Lung microvascular endothelial cell (primary cell): ENCODE measurements around the gene HDAC6. TPM values are rescaled to one million over a fixed set of nuclear protein-coding genes. Genes with fewer than 3 reads are reported as not detected.

Experiments used
- total RNA-seq: library from RNA; depleted of rRNA; stranded (reverse); fragments of >200 nt; gene quantifications from 2 replicates; pipeline ENCODE4 v1.2.1, GENCODE V29; 2014

Gene HDAC6
- total RNA-seq, 1 donor from 2014 or later = 29.2 TPM

Other genes starting within 250 kb of the HDAC6 start
- gene RBM3, start 227.6 kb upstream of the HDAC6 start, total RNA-seq = 86.1 and 320 TPM in 2 replicates
- gene WDR13, start 204.6 kb upstream of the HDAC6 start, total RNA-seq = 88.7 and 90.9 TPM in 2 replicates
- gene WAS, start 118.3 kb upstream of the HDAC6 start, total RNA-seq = under 0.01 and 0.22 TPM in 2 replicates
- gene SUV39H1, start 105.3 kb upstream of the HDAC6 start, total RNA-seq = 2.6 and 3.7 TPM in 2 replicates
- not detected in 2 replicates for gene GLOD5, start 40.3 kb upstream of the HDAC6 start, total RNA-seq
- not detected in 2 replicates for gene GATA1, start 15.5 kb upstream of the HDAC6 start, total RNA-seq
- gene ERAS, start 24.4 kb downstream of the HDAC6 start, total RNA-seq = not detected in 2 replicates
- gene PCSK1N, start 33.5 kb downstream of the HDAC6 start, total RNA-seq = under 0.01 and 0.20 TPM in 2 replicates
- 17.0 and 21.2 TPM in 2 replicates for gene TIMM17B, start 95.7 kb downstream of the HDAC6 start, total RNA-seq
- 64.1 and 71.0 TPM in 2 replicates for gene PQBP1, start 95.9 kb downstream of the HDAC6 start, total RNA-seq
- gene SLC35A2, start 109.6 kb downstream of the HDAC6 start, total RNA-seq = 7.8 and 12.9 TPM in 2 replicates
- 2.4 and 4.2 TPM in 2 replicates for gene PIM2, start 117.0 kb downstream of the HDAC6 start, total RNA-seq
- gene OTUD5, start 155.5 kb downstream of the HDAC6 start, total RNA-seq = 19.4 and 23.8 TPM in 2 replicates
- 0.20 and 0.22 TPM in 2 replicates for gene KCND1, start 169.8 kb downstream of the HDAC6 start, total RNA-seq
- gene GRIPAP1, start 200.2 kb downstream of the HDAC6 start, total RNA-seq = 12.4 and 19.6 TPM in 2 replicates
- 8.3 TPM in 2 replicates for gene TFE3, start 241.3 kb downstream of the HDAC6 start, total RNA-seq